Psoas muscle (tissue), 8 donors: ENCODE measurements around the gene KRT14. TPM values are rescaled to one million over a fixed set of nuclear protein-coding genes. Genes with fewer than 3 reads are reported as not detected.

Source experiments
- ATAC-seq, 4 donors: fragments of 200-7000 bp; cut with Tn5 transposase; one replicate each; pipeline ENCODE4 v1.9.1; 2020; ENCODE audit warnings: moderate library complexity in 3 of 4, mild to moderate bottlenecking in 2 of 4
- DNase-seq, 2 donors: peaks; one replicate each; pipeline ENCODE4 v3.0.0-alpha.2; 2020
- H3K27ac ChIP-seq: fragments of 200-600 bp; one replicate; pipeline ENCODE4 v1.8.0; 2022
- H3K27me3 ChIP-seq, 3 donors: fragments of 200-600 bp in 1 of 3; one replicate each; pipeline versions ENCODE4 v1.6.1 to v1.8.0; 2013 to 2022; ENCODE audit warnings: low read length in 2 of 3, mild to moderate bottlenecking in 2 of 3, moderate library complexity in 1 of 3; ENCODE audit not compliant: insufficient read depth in 3 of 3
- H3K36me3 ChIP-seq, 2 donors: fragments of 200-600 bp in 1 of 2; one replicate each; pipeline versions ENCODE4 v1.6.1 to v1.8.0; 2013 to 2022; ENCODE audit warnings: low read depth in 1 of 2, mild to moderate bottlenecking in 1 of 2, moderate library complexity in 1 of 2; ENCODE audit not compliant: insufficient read depth in 1 of 2
- H3K4me1 ChIP-seq: fragments of 200-600 bp; one replicate; pipeline ENCODE4 v1.8.0; 2022
- H3K4me3 ChIP-seq: fragments of 200-600 bp; one replicate; pipeline ENCODE4 v1.8.0; 2022; ENCODE audit warnings: mild to moderate bottlenecking
- H3K9me3 ChIP-seq: fragments of 200-600 bp; one replicate; pipeline ENCODE4 v1.8.0; 2022
- CTCF ChIP-seq: fragments of 200-600 bp; IDR thresholded peaks from one replicate; pipeline ENCODE4 v1.8.0; 2022; ENCODE audit warnings: antibody characterized with exemption
- WGBS, 3 donors: extraction: QIAGEN DNeasy Blood & Tissue Kit; methylation state at CpG; one replicate each; pipeline versions ENCODE4 v1.1.6 to v1.1.7; 2013; 5-methylcytosine and 5-hydroxymethylcytosine counted together
- intact Hi-C, 2 donors: fragments of 100-400 bp; cut with DNase I; formaldehyde crosslinking; loops; one replicate each; pipeline versions ENCODE4 v1.11.0 to v1.14.2; 2022
- polyA plus RNA-seq, 3 donors: library from polyadenylated mRNA; stranded (reverse); fragments of 200-250 nt; gene quantifications; one replicate each; pipeline ENCODE4 v1.2.3, GENCODE V29; 2013
- total RNA-seq, 4 donors: library from RNA; stranded (reverse); fragmentation: NEBNext Ultra II Directional in 2 of 4; extraction: Animal tissue kit (Norgen Biotek cat#: 25700) in 2 of 4; gene quantifications; one replicate each; pipeline versions ENCODE4 v1.2.1 to v1.2.4, GENCODE V29; 2021 to 2023
- donor health status: healthy with polysubstance abuse.
- donor health status: DM: no; HTN: no; CAD: no; lungs with moderate emphysema.
- donor health status: Bipolar disorder and iron deficiency.
- donor health status: healthy.
- donor health status: DM: yes; HTN: yes; CAD: no.
- donor health status: DM: no; HTN: no; CAD: no.
- donor health status: DM: no; HTN: no; CAD: no.
- donor health status: DM: yes; HTN: yes; CAD: no.

Gene KRT14
- total and polyA plus RNA-seq, 7 donors: 0.03 to 0.54 (median 0.17) TPM; not detected in 2

- Histone ChIP-seq H3K4me1 (no peaks in the 10 kb centered on the region), H3K27ac (no peak overlapping the region), H3K27me3 (peaks cover 0 to 6% (median 0%) of the 10 kb centered on the region in 3 donors), H3K36me3 (no peaks in the 10 kb centered on the region), H3K9me3 (no peaks in the 10 kb centered on the region), H3K4me3 (no peak overlapping the region)
- intact Hi-C loops: no loop called here
- 83 to 85% (median 83%) methylated on average over 10 of the region's 10 CpGs for WGBS, 3 donors
- ATAC-seq: no peak
- DNase-seq: no peak
- TF ChIP-seq CTCF: no peak
Measured at GRCh38 chr17:41540921-41541625, 45.6 kb downstream of the KRT14 start.

GRCh38 chr17:41539979-41540701 is 46.6 kb downstream of the KRT14 start:
- Histone ChIP-seq H3K36me3 (no peaks in the 10 kb centered on the region), H3K4me3 (no peak overlapping the region), H3K4me1 (no peaks in the 10 kb centered on the region), H3K9me3 (no peaks in the 10 kb centered on the region), H3K27ac (no peak overlapping the region), H3K27me3 (peaks cover 0 to 6% (median 3%) of the 10 kb centered on the region in 3 donors)
- intact Hi-C loops: no loop called here
- ATAC-seq (no peak), DNase-seq (no peak)
- no peak for TF ChIP-seq CTCF
- 57 to 72% (median 68%) methylated on average over 7 of the region's 7 CpGs for WGBS, 3 donors

- intact Hi-C loops: no loop called here
Measured at GRCh38 chr17:41539071-41539492, 47.6 kb downstream of the KRT14 start.

DNA sequence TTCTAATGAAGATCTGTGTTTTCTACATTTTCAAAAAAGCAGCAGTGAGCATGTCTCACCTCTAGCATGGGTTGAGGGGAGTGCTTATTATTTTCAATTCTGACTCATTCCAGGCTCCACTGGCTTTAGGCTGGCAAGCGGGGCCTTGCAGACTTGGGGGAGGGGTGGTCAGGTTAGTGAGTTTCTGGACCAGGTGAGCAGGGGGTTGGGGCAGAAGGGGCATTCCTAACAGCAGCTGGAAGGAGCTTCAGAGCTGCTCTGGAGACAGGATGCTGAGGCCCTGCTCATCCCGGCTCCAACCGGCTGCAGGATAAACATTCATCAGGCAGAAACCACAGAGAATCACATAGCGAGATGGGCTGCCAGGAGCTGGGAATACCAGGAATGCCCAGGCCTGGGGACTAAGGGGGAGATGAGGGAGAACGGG is 48.1 kb downstream of the KRT14 start:
- intact Hi-C loops: no loop called here

More at GRCh38 chr17:41539071-41539492, 47.6 kb downstream of the KRT14 start:
- 54 to 72% (median 57%) methylated on average over 5 of the region's 5 CpGs for WGBS, 3 donors
- no peaks in the 10 kb centered on the region for H3K4me1 ChIP-seq
- no peaks in the 10 kb centered on the region for H3K9me3 ChIP-seq
- no peak for ATAC-seq
- TF ChIP-seq CTCF: no peak
- H3K36me3 ChIP-seq: no peaks in the 10 kb centered on the region
- no peak for DNase-seq
- H3K27me3 ChIP-seq: peaks cover 0 to 11% (median 3%) of the 10 kb centered on the region in 3 donors
- H3K4me3 ChIP-seq: no peak overlapping the region
- no peak overlapping the region for H3K27ac ChIP-seq

More for the DNA sequence above, 48.1 kb downstream of the KRT14 start:
- ATAC-seq (no peak), DNase-seq (no peak)
- Histone ChIP-seq H3K9me3 (no peaks in the 10 kb centered on the region), H3K4me1 (no peaks in the 10 kb centered on the region), H3K4me3 (no peak overlapping the region), H3K27me3 (peaks cover 0 to 13% (median 3%) of the 10 kb centered on the region in 3 donors), H3K36me3 (no peaks in the 10 kb centered on the region), H3K27ac (no peak overlapping the region)
- 60 to 71% (median 62%) methylated on average over 5 of the region's 5 CpGs for WGBS, 3 donors
- TF ChIP-seq CTCF: no peak
